ENCODE measurements around the gene FOCAD.

Gene FOCAD

DNA sequence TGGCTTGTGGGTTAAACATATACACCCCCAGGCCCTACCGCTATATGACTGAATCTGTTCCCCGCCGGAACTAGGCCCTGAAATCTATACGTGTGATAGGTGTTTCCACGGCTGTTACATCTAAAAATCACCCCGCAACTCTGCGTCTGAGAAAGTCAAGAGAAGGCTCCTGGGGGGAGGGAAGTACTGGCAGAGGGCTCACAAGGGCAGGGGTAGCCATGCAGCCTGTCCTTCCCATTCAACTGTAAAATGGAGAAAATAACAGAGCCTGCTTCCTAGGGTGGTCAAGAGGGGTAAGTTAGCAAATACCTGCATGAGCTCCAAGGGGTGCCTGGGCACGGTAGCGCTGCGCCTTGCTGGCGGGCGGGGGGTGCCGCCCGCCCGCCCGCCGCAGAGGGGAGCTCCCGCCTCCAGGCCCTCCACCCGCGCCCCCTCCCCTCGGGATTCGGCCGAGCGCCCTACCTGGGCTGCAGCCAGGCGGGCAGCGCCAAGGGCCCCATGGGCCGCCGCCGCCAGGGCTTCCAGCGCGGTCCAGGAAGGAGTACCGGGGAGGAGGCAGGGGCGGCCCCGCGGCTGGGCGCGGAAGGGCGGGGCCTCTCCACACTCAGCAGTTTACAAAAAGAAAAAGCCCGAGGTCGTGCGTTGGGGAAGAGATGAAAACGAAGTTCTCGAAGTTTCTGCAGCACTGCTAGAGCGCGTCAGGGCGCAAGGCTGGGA, 347.2 kb downstream of the FOCAD start, which contains the start of gene HACD4:
Gene HACD4, minus strand, starts transcription at position 550 of the 717 bp plus-strand sequence. Its CDS starts 50 bp downstream, at position 500.
- DNase-seq: no peak

DNA sequence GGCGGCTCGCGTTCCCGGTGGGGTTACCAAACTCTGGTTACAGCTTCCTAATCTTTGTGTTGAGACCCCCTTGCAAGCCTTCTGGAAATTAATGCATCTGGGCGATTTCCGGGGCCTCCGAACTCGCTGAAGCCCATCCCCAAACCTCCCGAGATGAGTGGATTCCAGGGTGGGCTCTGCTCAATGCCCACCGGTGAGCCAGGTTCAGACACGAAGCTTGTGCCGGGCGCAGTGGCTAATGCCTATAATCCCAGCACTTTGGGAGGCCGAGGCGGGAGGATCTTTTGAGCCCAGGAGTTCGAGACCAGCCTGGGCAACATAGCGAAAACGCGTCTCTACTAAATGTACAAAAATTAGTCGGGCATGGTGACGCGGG, 347.7 kb downstream of the FOCAD start:
- DNase-seq: no peak

DNA sequence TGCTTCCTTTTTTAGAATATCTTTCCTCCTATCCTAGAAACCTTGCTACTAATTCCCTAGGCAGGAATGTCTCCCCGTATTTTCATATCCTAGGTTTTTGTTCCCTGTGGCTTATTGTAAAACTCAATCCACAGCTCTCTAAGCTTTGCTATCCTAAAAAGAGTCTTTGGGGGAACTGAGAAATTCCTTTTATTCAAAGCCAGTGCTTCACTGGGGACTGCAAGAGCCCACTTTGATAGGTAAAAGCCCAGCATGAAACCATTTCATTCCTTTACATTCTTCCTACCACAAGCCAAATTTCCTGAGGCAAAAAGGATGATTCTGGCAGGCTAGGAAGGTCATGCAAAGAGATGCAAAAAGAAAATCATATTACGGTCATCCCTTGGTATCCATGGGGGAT, 353.2 kb downstream of the FOCAD start:
- no peak for DNase-seq

DNA sequence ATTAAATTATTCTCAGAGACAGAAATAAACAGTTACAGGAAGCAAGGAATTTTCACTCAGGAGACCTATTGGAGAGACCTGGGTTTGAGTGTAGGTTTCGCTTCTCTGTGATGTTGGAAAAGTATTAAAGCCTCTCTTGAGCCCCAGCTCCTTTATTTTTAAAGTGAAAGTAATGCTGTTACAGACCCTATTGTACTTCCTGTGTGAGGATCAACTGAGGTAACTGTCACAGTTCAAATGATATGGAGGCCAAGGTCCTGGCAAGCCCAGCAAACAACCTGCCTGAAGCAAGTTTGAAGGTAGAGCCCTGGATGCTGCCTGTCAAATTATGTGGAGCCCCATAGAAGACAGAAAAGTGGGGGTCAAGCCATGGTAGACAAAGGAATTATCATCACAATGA, 355.2 kb downstream of the FOCAD start:
- no peak for DNase-seq

DNA sequence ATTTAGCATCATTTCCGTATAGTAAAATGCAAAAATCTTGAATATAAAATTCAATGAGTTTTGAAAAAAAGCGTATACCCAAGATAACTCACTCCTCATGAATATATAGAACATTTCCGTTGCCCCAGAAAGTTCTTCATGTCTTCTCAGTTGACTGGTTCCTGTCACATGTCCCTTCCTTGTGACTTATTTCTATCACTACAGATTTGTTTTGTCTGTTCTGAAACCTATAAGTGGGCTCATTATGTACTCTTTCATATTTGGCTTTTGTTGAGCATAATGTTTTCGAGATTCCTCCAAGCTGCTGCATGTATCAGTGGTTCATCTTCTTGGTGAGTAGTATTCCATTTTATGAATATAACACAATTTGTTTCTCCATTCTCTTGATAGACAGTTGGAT, 358.4 kb downstream of the FOCAD start:
- DNase-seq: no peak

DNA sequence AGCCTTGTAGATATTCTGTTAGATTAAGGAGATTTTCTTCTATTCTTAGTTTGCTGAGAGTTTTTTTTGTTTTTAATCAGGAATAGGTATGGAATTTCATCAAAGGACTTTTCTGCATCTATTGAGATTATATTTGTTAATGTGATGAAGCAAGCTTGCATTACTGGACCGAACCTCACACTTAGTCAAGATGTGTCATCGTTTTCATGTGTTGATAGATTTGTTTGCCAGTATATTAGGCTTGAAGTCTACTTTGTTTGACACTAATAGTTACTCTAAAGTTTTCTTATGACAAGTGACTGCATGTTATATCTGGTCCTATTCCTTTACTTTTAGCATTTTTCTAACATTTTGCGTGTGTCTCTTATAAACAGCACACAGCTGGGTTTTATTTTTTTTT, 359.8 kb downstream of the FOCAD start:
- no peak for DNase-seq
